Gastrocnemius medialis (tissue), 4 donors: Measurements from ENCODE around the gene CNTNAP1.

Source experiments
- CTCF ChIP-seq, 5 experiments: fragments of 450-650 bp in 3 of 5; fragments of 200-600 bp in 2 of 5; sonication (generic) in 2 of 5; IDR thresholded peaks in 4 of 5; conservative IDR thresholded peaks in 1 of 5; 1 replicate in 4 of 5; 2 replicates in 1 of 5; pipeline ENCODE4 v1.5.1; 2016 to 2019; ENCODE audit warnings: antibody characterized with exemption in 5 of 5, mild to moderate bottlenecking in 3 of 5, moderate library complexity in 3 of 5
- POLR2A ChIP-seq, 2 donors: fragments of 450-650 bp; IDR thresholded peaks; one replicate each; pipeline ENCODE4 v1.6.1; 2017; ENCODE audit warnings: antibody characterized with exemption in 2 of 2, mild to moderate bottlenecking in 2 of 2, moderate library complexity in 2 of 2

DNA sequence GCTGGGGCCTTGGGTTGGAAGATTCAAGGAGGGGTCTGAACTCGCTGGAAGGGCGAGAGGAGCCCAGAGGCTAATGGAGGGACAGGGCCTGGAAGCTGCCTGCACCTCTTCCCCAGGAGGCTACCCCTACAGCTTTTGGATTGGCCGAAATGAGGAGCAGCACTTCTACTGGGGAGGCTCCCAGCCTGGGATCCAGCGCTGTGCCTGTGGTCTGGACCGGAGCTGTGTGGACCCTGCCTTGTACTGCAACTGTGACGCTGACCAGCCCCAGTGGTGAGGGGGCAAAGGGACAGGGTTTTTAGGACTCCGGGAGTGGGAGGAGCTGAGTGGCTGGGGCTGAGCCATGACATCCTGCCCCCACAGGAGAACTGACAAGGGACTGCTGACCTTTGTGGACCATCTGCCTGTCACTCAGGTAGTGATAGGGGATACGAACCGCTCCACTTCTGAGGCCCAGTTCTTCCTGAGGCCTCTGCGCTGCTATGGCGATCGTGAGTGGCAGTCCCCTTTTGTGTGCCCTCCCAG, 8.8 kb downstream of the CNTNAP1 start:
- TF ChIP-seq CTCF (IDR thresholded peaks at IDR 0.05 in 4 of 5, conservative IDR thresholded peaks at IDR 0.05 in 1 of 5) (no peak), POLR2A (IDR thresholded peaks at IDR 0.05) (no peak)
